Caco-2 (cell line): Measurements from ENCODE around the gene SLC12A7. TPM values are rescaled to one million over a fixed set of nuclear protein-coding genes. Genes with fewer than 3 reads are reported as not detected.
"Not testable (repeated sequence)": the region's sequence is repeated elsewhere in the genome, so short reads cannot be mapped to it uniquely, and the experiment has no call there.

ENCODE experiments used
- BruUV-seq: library from RNA; stranded (reverse); fragments of 400-500 nt; replicated peaks from 2 replicates; lab custom pipeline; 2021; lab: Mats Ljungman, UMichigan
- CTCF ChIA-PET: fragments of 300-600 bp; sonication (Branson Sonifier 250); formaldehyde crosslinking; loops from one replicate; lab custom pipeline; 2022; ENCODE audit warnings: antibody characterized with exemption; lab: Charles Lee
- POLR2A ChIA-PET: fragments of 300-600 bp; sonication (Branson Sonifier 250); formaldehyde crosslinking; loops from one replicate; lab custom pipeline; 2022; ENCODE audit warnings: antibody characterized with exemption; lab: Charles Lee
- DNase-seq, 2 experiments: peaks; one replicate each; pipeline versions ENCODE4 v3.0.0 to v3.0.0-alpha.2; 2020 to 2022
- H3K27me3 ChIP-seq: replicated peaks from 2 replicates; pipeline ENCODE4 v1.6.0; 2011; ENCODE audit warnings: low read length; ENCODE audit not compliant: control insufficient read depth, insufficient read depth
- H3K36me3 ChIP-seq: 2 replicates; pipeline ENCODE4 v1.5.1; 2011; ENCODE audit warnings: low read length; ENCODE audit not compliant: control insufficient read depth, insufficient read depth
- H3K4me1 ChIP-seq: fragments of 250-450 bp; sonication (Bioruptor Pico); 2 replicates; pipeline ENCODE4 v1.5.1; 2020; ENCODE audit warnings: mild to moderate bottlenecking
- H3K4me3 ChIP-seq: 2 replicates; pipeline ENCODE4 v1.5.1; 2011; ENCODE audit warnings: low read depth, mild to moderate bottlenecking, control low read depth, low read length
- H3K9me3 ChIP-seq: fragments of 250-450 bp; sonication (Bioruptor Pico); 2 replicates; pipeline ENCODE4 v1.5.1; 2020; ENCODE audit warnings: mild to moderate bottlenecking, moderate library complexity
- H3K27ac Mint-ChIP-seq: one replicate; pipeline ENCODE4 v1.8.0; 2022; ENCODE audit warnings: mixed read lengths; ENCODE audit not compliant: unreplicated experiment
- H3K27me3 Mint-ChIP-seq: one replicate; pipeline ENCODE4 v1.8.0; 2022; ENCODE audit warnings: mixed read lengths; ENCODE audit not compliant: insufficient read depth, unreplicated experiment
- H3K36me3 Mint-ChIP-seq: one replicate; pipeline ENCODE4 v1.8.0; 2022; ENCODE audit warnings: mild to moderate bottlenecking, mixed read lengths; ENCODE audit not compliant: insufficient read depth, unreplicated experiment
- H3K4me1 Mint-ChIP-seq: one replicate; pipeline ENCODE4 v1.8.0; 2022; ENCODE audit warnings: low read depth, mixed read lengths; ENCODE audit not compliant: unreplicated experiment
- H3K4me3 Mint-ChIP-seq: one replicate; pipeline ENCODE4 v1.8.0; 2022; ENCODE audit warnings: mild to moderate bottlenecking, moderate library complexity, mixed read lengths; ENCODE audit not compliant: unreplicated experiment
- H3K9me3 Mint-ChIP-seq: one replicate; pipeline ENCODE4 v1.8.0; 2022; ENCODE audit warnings: mixed read lengths; ENCODE audit not compliant: unreplicated experiment
- intact Hi-C: fragments of 100-400 bp; cut with micrococcal nuclease; formaldehyde crosslinking; loops from one replicate; pipeline ENCODE4 v1.10.0; 2022; ENCODE audit not compliant: unreplicated experiment
- total RNA-seq: library from RNA; stranded (reverse); gene quantifications from 2 replicates; pipeline ENCODE4 v1.2.3, GENCODE V29; 2022
- TF ChIP-seq, protein P1 (sequence below), 2 experiments: fragments of 200-600 bp in 1 of 2; IDR thresholded peaks; 1 replicate in 1 of 2; 2 replicates in 1 of 2; pipeline versions ENCODE4 v1.5.1 to v1.8.0; 2011 to 2022; ENCODE audit warnings: antibody characterized with exemption in 1 of 2, control low read depth in 1 of 2, inconsistent platforms in 1 of 2, low read depth in 1 of 2, low read length in 1 of 2, mild to moderate bottlenecking in 1 of 2, moderate library complexity in 1 of 2; ENCODE audit not compliant: insufficient read depth in 1 of 2, severe bottlenecking in 1 of 2, unreplicated experiment in 1 of 2

SLC12A7 gene
- total RNA-seq, 1 experiment from 2014 or later, result 41.7 TPM

DNA sequence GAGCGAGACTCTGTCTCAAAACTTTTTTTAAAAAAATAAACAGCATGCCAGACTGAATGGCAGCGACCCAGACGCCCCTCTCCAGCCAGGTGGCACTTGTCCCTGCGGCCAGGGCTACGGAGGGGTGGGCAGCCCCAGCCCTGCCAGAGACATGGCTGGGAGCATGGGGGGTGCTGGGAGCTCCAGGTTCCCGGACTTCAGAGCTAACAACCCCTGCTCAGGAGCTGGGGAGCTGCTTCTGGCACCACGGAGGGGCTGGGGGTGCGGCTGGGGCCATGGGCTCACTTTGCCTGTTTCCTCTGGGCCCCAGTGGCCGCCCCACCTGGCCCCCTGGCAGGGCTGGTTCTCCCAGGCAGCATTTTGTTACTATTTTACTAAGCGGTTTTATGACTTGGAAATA lies 49.9 kb downstream of the SLC12A7 start:
- ChIA-PET CTCF (no interaction called here), POLR2A (no interaction called here)
- intact Hi-C loops, result no loop called here
- Histone ChIP-seq H3K27me3 (no peaks in the 10 kb centered on the region), H3K9me3 (no peaks in the 10 kb centered on the region), H3K36me3 (0 out of 2 replicates have a peak, but pooled peaks cover 1% of the 10 kb centered on the region), H3K4me1 (no peaks in the 10 kb centered on the region), H3K4me3 (no peak overlapping the region)
- H3K27ac Mint-ChIP-seq, result no peak overlapping the region
- no peaks in the 10 kb centered on the region for H3K27me3 Mint-ChIP-seq
- H3K9me3 Mint-ChIP-seq, result no peaks in the 10 kb centered on the region
- no peak for DNase-seq
- no TSS peak for BruUV-seq
- peaks cover 17% of the 10 kb centered on the region for H3K36me3 Mint-ChIP-seq
- H3K4me1 Mint-ChIP-seq, result no peaks in the 10 kb centered on the region
- H3K4me3 Mint-ChIP-seq, result no peak overlapping the region
- TF ChIP-seq, protein P1, sequence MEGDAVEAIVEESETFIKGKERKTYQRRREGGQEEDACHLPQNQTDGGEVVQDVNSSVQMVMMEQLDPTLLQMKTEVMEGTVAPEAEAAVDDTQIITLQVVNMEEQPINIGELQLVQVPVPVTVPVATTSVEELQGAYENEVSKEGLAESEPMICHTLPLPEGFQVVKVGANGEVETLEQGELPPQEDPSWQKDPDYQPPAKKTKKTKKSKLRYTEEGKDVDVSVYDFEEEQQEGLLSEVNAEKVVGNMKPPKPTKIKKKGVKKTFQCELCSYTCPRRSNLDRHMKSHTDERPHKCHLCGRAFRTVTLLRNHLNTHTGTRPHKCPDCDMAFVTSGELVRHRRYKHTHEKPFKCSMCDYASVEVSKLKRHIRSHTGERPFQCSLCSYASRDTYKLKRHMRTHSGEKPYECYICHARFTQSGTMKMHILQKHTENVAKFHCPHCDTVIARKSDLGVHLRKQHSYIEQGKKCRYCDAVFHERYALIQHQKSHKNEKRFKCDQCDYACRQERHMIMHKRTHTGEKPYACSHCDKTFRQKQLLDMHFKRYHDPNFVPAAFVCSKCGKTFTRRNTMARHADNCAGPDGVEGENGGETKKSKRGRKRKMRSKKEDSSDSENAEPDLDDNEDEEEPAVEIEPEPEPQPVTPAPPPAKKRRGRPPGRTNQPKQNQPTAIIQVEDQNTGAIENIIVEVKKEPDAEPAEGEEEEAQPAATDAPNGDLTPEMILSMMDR (IDR thresholded peaks at IDR 0.05; ENCODE audit: insufficient read depth in 1 of 2, low read depth in 1 of 2, low read length in 1 of 2, severe bottlenecking in 1 of 2, unreplicated experiment in 1 of 2), result no peak

DNA sequence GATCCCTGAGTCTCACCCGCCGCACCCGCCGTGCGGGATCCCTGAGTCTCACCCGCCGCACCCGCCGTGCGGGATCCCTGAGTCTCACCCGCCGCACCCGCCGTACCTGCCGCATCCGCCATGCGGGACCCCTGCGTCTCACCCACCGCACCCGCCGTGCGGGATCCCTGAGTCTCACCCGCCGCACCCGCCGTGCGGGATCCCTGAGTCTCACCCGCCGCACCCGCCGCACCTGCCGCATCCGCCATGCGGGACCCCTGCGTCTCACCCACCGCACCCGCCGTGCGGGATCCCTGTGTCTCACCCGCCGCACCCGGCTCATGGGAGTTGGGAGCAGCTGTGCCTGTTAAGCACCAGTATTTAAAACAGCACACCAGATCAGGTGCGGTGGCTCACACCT lies 50.6 kb downstream of the SLC12A7 start:
- H3K4me3 ChIP-seq, H3K27ac Mint-ChIP-seq, DNase-seq, H3K4me1 ChIP-seq, H3K4me1 Mint-ChIP-seq, H3K4me3 Mint-ChIP-seq, BruUV-seq, intact Hi-C loops, H3K27me3 Mint-ChIP-seq, H3K27me3 ChIP-seq, H3K9me3 Mint-ChIP-seq, H3K36me3 ChIP-seq, CTCF ChIA-PET, H3K9me3 ChIP-seq, POLR2A ChIA-PET: not testable (repeated sequence)
- peaks cover 10% of the 10 kb centered on the region for H3K36me3 Mint-ChIP-seq

DNA sequence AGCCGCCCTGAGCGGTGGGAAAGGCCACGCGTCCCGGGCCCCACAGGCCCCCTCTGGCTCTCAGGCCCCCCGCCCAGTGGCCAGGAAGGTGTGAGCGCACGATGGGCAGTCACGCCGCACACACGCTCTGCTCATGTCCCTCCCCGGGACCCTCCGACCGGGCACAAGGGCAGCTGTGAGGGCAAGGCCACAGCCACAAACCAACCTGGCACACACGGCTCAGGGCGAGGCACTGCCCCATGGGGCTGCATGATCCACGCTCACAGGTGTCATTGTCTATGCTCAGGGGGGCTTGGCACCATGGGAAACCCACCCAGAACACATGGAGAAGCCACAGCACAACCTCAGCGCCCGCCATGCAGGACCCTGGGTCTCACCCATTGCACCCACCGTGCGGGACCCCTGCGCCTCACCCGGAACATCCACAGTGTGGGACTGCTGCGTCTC lies 51.3 kb downstream of the SLC12A7 start:
- intact Hi-C loops, result no loop called here
- no peak overlapping the region for H3K27ac Mint-ChIP-seq
- POLR2A ChIA-PET, result no interaction called here
- Histone ChIP-seq H3K27me3 (no peaks in the 10 kb centered on the region), H3K36me3 (0 out of 2 replicates have a peak, but pooled peaks cover 1% of the 10 kb centered on the region), H3K4me3 (no peak overlapping the region), H3K4me1 (no peaks in the 10 kb centered on the region), H3K9me3 (no peaks in the 10 kb centered on the region)
- H3K9me3 Mint-ChIP-seq, result no peaks in the 10 kb centered on the region
- H3K27me3 Mint-ChIP-seq, result no peaks in the 10 kb centered on the region
- H3K4me1 Mint-ChIP-seq, result no peaks in the 10 kb centered on the region
- no TSS peak for BruUV-seq
- TF ChIP-seq, protein P1 (IDR thresholded peaks at IDR 0.05; ENCODE audit: insufficient read depth in 1 of 2, low read depth in 1 of 2, low read length in 1 of 2, severe bottlenecking in 1 of 2, unreplicated experiment in 1 of 2), result no peak
- H3K4me3 Mint-ChIP-seq, result no peak overlapping the region
- DNase-seq, result no peak
- H3K36me3 Mint-ChIP-seq, result peaks cover 11% of the 10 kb centered on the region
- CTCF ChIA-PET, result no interaction called here

DNA sequence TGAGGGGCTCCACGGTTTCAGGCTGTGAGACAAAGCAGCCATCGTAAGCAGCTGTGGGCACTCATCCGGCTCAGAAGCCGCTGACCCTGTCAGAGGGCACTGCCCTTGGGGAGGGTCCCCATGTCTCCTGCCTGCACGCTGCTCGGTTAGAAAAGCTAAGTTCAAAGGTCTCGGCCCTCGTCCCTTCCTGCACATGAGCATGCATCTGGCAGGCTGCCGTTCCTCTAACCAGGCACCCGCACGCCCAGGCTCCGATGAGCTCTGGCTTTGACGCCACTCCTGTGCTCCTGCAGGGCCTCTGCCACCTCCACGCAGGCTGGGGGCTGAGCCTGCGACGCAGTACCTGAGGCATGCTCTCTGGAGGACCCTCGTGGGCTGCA lies 52.0 kb downstream of the SLC12A7 start:
- DNase-seq, result no peak
- no peaks in the 10 kb centered on the region for H3K9me3 Mint-ChIP-seq
- TF ChIP-seq, protein P1 (IDR thresholded peaks at IDR 0.05; ENCODE audit: insufficient read depth in 1 of 2, low read depth in 1 of 2, low read length in 1 of 2, severe bottlenecking in 1 of 2, unreplicated experiment in 1 of 2), result no peak
- intact Hi-C loops, result no loop called here
- no peaks in the 10 kb centered on the region for H3K4me1 Mint-ChIP-seq
- Histone ChIP-seq H3K27me3 (no peaks in the 10 kb centered on the region), H3K4me3 (no peak overlapping the region), H3K36me3 (0 out of 2 replicates have a peak, but pooled peaks cover 1% of the 10 kb centered on the region), H3K4me1 (no peaks in the 10 kb centered on the region), H3K9me3 (no peaks in the 10 kb centered on the region)
- H3K36me3 Mint-ChIP-seq, result peaks cover 11% of the 10 kb centered on the region
- no TSS peak for BruUV-seq
- H3K27ac Mint-ChIP-seq, result no peak overlapping the region
- POLR2A ChIA-PET, result no interaction called here
- H3K27me3 Mint-ChIP-seq, result no peaks in the 10 kb centered on the region
- H3K4me3 Mint-ChIP-seq, result no peak overlapping the region
- CTCF ChIA-PET, result no interaction called here
